GM23338 (cell line): ENCODE data around the gene ARF3. TPM values are rescaled to one million over a fixed set of nuclear protein-coding genes. Genes with fewer than 3 reads are reported as not detected.

Source experiments
- ATAC-seq: fragments of 200-7000 bp; cut with Tn5 transposase; 3 replicates; pipeline ENCODE4 v1.9.1; 2020
- DNase-seq: peaks from one replicate; pipeline ENCODE4 v3.0.0-alpha.2; 2015; ENCODE audit warnings: low spot score
- H2AFZ ChIP-seq: fragments of 200-600 bp; sonication (generic); 2 replicates; pipeline ENCODE4 v1.8.0; 2016; ENCODE audit warnings: antibody characterized with exemption, mild to moderate bottlenecking, moderate library complexity
- H3F3A ChIP-seq: fragments of 200-600 bp; sonication (generic); replicated peaks from 2 replicates; pipeline ENCODE4 v1.8.0; 2017; ENCODE audit warnings: antibody characterized with exemption, mixed run types, low read depth
- H3K27ac ChIP-seq: fragments of 200-600 bp; sonication (generic); 2 replicates; pipeline ENCODE4 v1.6.1; 2016; ENCODE audit warnings: low read depth
- H3K27me3 ChIP-seq: fragments of 200-600 bp; sonication (generic); 2 replicates; pipeline ENCODE4 v1.8.0; 2016; ENCODE audit warnings: mild to moderate bottlenecking, mixed run types, moderate library complexity; ENCODE audit not compliant: insufficient read depth
- H3K36me3 ChIP-seq: fragments of 200-600 bp; sonication (generic); 2 replicates; pipeline ENCODE4 v1.8.0; 2016; ENCODE audit warnings: mild to moderate bottlenecking; ENCODE audit not compliant: insufficient read depth
- H3K4me1 ChIP-seq: fragments of 200-600 bp; sonication (generic); 2 replicates; pipeline ENCODE4 v1.8.0; 2016; ENCODE audit warnings: mild to moderate bottlenecking, moderate library complexity; ENCODE audit not compliant: insufficient read depth
- H3K4me2 ChIP-seq: fragments of 200-600 bp; sonication (generic); 2 replicates; pipeline ENCODE4 v1.7.1; 2017; ENCODE audit warnings: mixed run types
- H3K4me3 ChIP-seq: fragments of 200-600 bp; sonication (generic); 2 replicates; pipeline ENCODE4 v1.6.1; 2016; ENCODE audit warnings: mixed run types
- H3K79me2 ChIP-seq: fragments of 200-600 bp; sonication (generic); replicated peaks from 2 replicates; pipeline ENCODE4 v1.8.0; 2017; ENCODE audit warnings: mild to moderate bottlenecking; ENCODE audit not compliant: insufficient read depth
- H3K9me2 ChIP-seq: fragments of 200-600 bp; sonication (generic); 2 replicates; pipeline ENCODE4 v1.8.0; 2017; ENCODE audit not compliant: insufficient read depth
- H4K20me1 ChIP-seq: fragments of 200-600 bp; sonication (generic); replicated peaks from 2 replicates; pipeline ENCODE4 v1.8.0; 2017; ENCODE audit warnings: mild to moderate bottlenecking; ENCODE audit not compliant: insufficient read depth
- H3K27ac Mint-ChIP-seq: 2 replicates; pipeline ENCODE4 v1.8.0; 2020; ENCODE audit warnings: inconsistent platforms, mild to moderate bottlenecking, moderate library complexity, mixed read lengths
- H3K27me3 Mint-ChIP-seq: 3 replicates; pipeline ENCODE4 v1.8.0; 2022; ENCODE audit warnings: low read depth, mild to moderate bottlenecking, moderate library complexity, mixed read lengths, inconsistent platforms; ENCODE audit not compliant: insufficient read depth, poor library complexity
- H3K36me3 Mint-ChIP-seq: 3 replicates; pipeline ENCODE4 v1.8.0; 2021; ENCODE audit warnings: low read depth, mild to moderate bottlenecking, inconsistent platforms, moderate library complexity, mixed read lengths
- H3K4me1 Mint-ChIP-seq: 3 replicates; pipeline ENCODE4 v1.8.0; 2020; ENCODE audit warnings: mild to moderate bottlenecking, inconsistent platforms, mixed read lengths
- H3K4me3 Mint-ChIP-seq: 3 replicates; pipeline ENCODE4 v1.8.0; 2021; ENCODE audit warnings: moderate library complexity, mild to moderate bottlenecking, inconsistent platforms, mixed read lengths
- H3K9me3 Mint-ChIP-seq: 3 replicates; pipeline ENCODE4 v1.8.0; 2020; ENCODE audit warnings: moderate library complexity, mild to moderate bottlenecking, inconsistent platforms, mixed read lengths
- CREB1 ChIP-seq: fragments of 250-450 bp; sonication (Bioruptor Pico); IDR thresholded peaks from 2 replicates; pipeline ENCODE4 v1.5.0; 2020; ENCODE audit warnings: low read depth, mild to moderate bottlenecking, moderate library complexity
- ETS1 ChIP-seq: IDR thresholded peaks from 2 replicates; pipeline ENCODE4 v1.6.1; 2016; ENCODE audit warnings: antibody characterized with exemption
- EZH2 ChIP-seq: fragments of 200-600 bp; sonication (generic); IDR thresholded peaks from one replicate; pipeline ENCODE4 v1.8.0; 2017; ENCODE audit warnings: antibody characterized with exemption, mild to moderate bottlenecking, low read depth; ENCODE audit not compliant: unreplicated experiment
- EZH2phosphoT487 ChIP-seq: fragments of 200-600 bp; sonication (generic); IDR thresholded peaks from one replicate; pipeline ENCODE4 v1.8.1; 2018; ENCODE audit warnings: antibody characterized with exemption; ENCODE audit not compliant: unreplicated experiment
- STAT1 ChIP-seq: IDR thresholded peaks from one replicate; pipeline ENCODE4 v1.6.1; 2016; ENCODE audit warnings: antibody characterized with exemption; ENCODE audit not compliant: unreplicated experiment
- polyA plus RNA-seq: library from polyadenylated mRNA; unstranded; fragments of >200 nt; fragmentation: Nextera tagmentation; extraction: Ambion mirVana; gene quantifications from 2 replicates; pipeline ENCODE4 v1.2.1, GENCODE V29; 2016
- total RNA-seq: library from RNA; depleted of rRNA; stranded (reverse); fragments of >200 nt; shearing (Covaris generic); gene quantifications from 2 replicates; pipeline ENCODE4 v1.2.3, GENCODE V29; 2014
- TF ChIP-seq, protein P1 (sequence below): fragments of 250-450 bp; sonication (Bioruptor Pico); IDR thresholded peaks from 2 replicates; pipeline ENCODE4 v1.5.0; 2020; ENCODE audit warnings: mild to moderate bottlenecking, moderate library complexity

The ARF3 gene
- total and polyA plus RNA-seq, 2 experiments from 2014 or later = 53.9 to 125 TPM

GRCh38 chr12:48954061-48954460 is 3.2 kb downstream of the ARF3 start:
- ATAC-seq (no peak), DNase-seq (no peak)
- Mint-ChIP-seq H3K36me3 (peaks cover 47% of the 10 kb centered on the region), H3K4me1 (peaks cover 27% of the 10 kb centered on the region), H3K27ac (no peak overlapping the region), H3K9me3 (no peaks in the 10 kb centered on the region; the same call in 2 of the 3 replicates), H3K4me3 (no peak overlapping the region), H3K27me3 (peaks cover 19% of the 10 kb centered on the region)
- H3K79me2 ChIP-seq = peaks cover 78% of the 10 kb centered on the region
- no peak overlapping the region for H3K4me3 ChIP-seq
- H3K27ac ChIP-seq = no peak overlapping the region
- H3K27me3 ChIP-seq = no peaks in the 10 kb centered on the region
- H3K36me3 ChIP-seq = peaks cover 11% of the 10 kb centered on the region
- H3K4me2 ChIP-seq = no peak overlapping the region
- no peak overlapping the region for H2AFZ ChIP-seq
- peaks cover 15% of the 10 kb centered on the region for H3K4me1 ChIP-seq
- no peaks in the 10 kb centered on the region for H3K9me2 ChIP-seq
- TF ChIP-seq ETS1 (no peak), STAT1 (no peak), CREB1 (CRISPR knock-in tag) (no peak), EZH2phosphoT487 (no peak), EZH2 (no peak)
- TF ChIP-seq, protein P1, sequence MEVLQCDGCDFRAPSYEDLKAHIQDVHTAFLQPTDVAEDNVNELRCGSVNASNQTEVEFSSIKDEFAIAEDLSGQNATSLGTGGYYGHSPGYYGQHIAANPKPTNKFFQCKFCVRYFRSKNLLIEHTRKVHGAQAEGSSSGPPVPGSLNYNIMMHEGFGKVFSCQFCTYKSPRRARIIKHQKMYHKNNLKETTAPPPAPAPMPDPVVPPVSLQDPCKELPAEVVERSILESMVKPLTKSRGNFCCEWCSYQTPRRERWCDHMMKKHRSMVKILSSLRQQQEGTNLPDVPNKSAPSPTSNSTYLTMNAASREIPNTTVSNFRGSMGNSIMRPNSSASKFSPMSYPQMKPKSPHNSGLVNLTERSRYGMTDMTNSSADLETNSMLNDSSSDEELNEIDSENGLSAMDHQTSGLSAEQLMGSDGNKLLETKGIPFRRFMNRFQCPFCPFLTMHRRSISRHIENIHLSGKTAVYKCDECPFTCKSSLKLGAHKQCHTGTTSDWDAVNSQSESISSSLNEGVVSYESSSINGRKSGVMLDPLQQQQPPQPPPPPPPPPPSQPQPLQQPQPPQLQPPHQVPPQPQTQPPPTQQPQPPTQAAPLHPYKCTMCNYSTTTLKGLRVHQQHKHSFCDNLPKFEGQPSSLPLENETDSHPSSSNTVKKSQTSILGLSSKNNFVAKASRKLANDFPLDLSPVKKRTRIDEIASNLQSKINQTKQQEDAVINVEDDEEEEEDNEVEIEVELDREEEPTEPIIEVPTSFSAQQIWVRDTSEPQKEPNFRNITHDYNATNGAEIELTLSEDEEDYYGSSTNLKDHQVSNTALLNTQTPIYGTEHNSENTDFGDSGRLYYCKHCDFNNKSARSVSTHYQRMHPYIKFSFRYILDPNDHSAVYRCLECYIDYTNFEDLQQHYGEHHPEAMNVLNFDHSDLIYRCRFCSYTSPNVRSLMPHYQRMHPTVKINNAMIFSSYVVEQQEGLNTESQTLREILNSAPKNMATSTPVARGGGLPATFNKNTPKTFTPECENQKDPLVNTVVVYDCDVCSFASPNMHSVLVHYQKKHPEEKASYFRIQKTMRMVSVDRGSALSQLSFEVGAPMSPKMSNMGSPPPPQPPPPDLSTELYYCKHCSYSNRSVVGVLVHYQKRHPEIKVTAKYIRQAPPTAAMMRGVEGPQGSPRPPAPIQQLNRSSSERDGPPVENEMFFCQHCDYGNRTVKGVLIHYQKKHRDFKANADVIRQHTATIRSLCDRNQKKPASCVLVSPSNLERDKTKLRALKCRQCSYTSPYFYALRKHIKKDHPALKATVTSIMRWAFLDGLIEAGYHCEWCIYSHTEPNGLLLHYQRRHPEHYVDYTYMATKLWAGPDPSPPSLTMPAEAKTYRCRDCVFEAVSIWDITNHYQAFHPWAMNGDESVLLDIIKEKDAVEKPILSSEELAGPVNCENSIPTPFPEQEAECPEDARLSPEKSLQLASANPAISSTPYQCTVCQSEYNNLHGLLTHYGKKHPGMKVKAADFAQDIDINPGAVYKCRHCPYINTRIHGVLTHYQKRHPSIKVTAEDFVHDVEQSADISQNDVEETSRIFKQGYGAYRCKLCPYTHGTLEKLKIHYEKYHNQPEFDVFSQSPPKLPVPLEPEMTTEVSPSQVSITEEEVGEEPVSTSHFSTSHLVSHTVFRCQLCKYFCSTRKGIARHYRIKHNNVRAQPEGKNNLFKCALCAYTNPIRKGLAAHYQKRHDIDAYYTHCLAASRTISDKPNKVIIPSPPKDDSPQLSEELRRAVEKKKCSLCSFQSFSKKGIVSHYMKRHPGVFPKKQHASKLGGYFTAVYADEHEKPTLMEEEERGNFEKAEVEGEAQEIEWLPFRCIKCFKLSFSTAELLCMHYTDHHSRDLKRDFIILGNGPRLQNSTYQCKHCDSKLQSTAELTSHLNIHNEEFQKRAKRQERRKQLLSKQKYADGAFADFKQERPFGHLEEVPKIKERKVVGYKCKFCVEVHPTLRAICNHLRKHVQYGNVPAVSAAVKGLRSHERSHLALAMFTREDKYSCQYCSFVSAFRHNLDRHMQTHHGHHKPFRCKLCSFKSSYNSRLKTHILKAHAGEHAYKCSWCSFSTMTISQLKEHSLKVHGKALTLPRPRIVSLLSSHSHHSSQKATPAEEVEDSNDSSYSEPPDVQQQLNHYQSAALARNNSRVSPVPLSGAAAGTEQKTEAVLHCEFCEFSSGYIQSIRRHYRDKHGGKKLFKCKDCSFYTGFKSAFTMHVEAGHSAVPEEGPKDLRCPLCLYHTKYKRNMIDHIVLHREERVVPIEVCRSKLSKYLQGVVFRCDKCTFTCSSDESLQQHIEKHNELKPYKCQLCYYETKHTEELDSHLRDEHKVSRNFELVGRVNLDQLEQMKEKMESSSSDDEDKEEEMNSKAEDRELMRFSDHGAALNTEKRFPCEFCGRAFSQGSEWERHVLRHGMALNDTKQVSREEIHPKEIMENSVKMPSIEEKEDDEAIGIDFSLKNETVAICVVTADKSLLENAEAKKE (CRISPR knock-in tag) = no peak
- 0 out of 2 replicates have a peak, but pooled peaks cover 2% of the 10 kb centered on the region for H3F3A ChIP-seq
- peaks cover 46% of the 10 kb centered on the region for H4K20me1 ChIP-seq
